GM21390 (cell line): Measurements from ENCODE around the gene JCAD.
"Not testable (repeated sequence)": the region's sequence is repeated elsewhere in the genome, so short reads cannot be mapped to it uniquely, and the experiment has no call there.

Experiments used
- ATAC-seq: cut with Tn5 transposase; IDR thresholded peaks from one replicate; pipeline ENCODE4 v1.9.1; 2021; ENCODE audit not compliant: unreplicated experiment

JCAD gene

GRCh38 chr10:29991382-29991781 lies 68.0 kb downstream of the JCAD start:
- ATAC-seq, result no peak

GRCh38 chr10:29987471-29987870 lies 71.9 kb downstream of the JCAD start:
- no peak for ATAC-seq

GRCh38 chr10:29982997-29983648 lies 76.3 kb downstream of the JCAD start:
- no peak for ATAC-seq

GRCh38 chr10:29981510-29981909 lies 77.9 kb downstream of the JCAD start:
- no peak for ATAC-seq

GRCh38 chr10:29980084-29980483 lies 79.3 kb downstream of the JCAD start:
- ATAC-seq, result no peak

- not testable (repeated sequence) for ATAC-seq
Observed at GRCh38 chr10:29979421-29979779, 80.0 kb downstream of the JCAD start.

- no peak for ATAC-seq
Observed at GRCh38 chr10:29977171-29977570, 82.2 kb downstream of the JCAD start.

- no peak for ATAC-seq
Observed at GRCh38 chr10:29976134-29976533, 83.3 kb downstream of the JCAD start.

GRCh38 chr10:29974773-29975172 lies 84.6 kb downstream of the JCAD start:
- ATAC-seq, result no peak

- ATAC-seq, result no peak
Observed at GRCh38 chr10:29973921-29974320, 85.5 kb downstream of the JCAD start.

- no peak for ATAC-seq
Observed at GRCh38 chr10:29970576-29970975, 88.8 kb downstream of the JCAD start.

- ATAC-seq, result no peak
Observed at GRCh38 chr10:29970012-29970396, 89.4 kb downstream of the JCAD start.

GRCh38 chr10:29969255-29970011 lies 90.0 kb downstream of the JCAD start:
- no peak for ATAC-seq

- ATAC-seq, result no peak
Observed at GRCh38 chr10:29968585-29968984, 90.8 kb downstream of the JCAD start.

- no peak for ATAC-seq
Observed at GRCh38 chr10:29966269-29966668, 93.1 kb downstream of the JCAD start.
